NCI-H524 treated with DMSO at 0.1 percent for 48 hours (cell line): ENCODE results near the gene SLPI.

Source experiments
- DNase-seq: peaks from one replicate; lab custom pipeline; 2025; lab: John Stamatoyannopoulos, UW

SLPI gene

GRCh38 chr20:45212836-45213235 lies 41.5 kb downstream of the SLPI start:
- no peak for DNase-seq

GRCh38 chr20:45211569-45212474 lies 42.5 kb downstream of the SLPI start:
- DNase-seq: no peak

GRCh38 chr20:45209924-45210323 lies 44.4 kb downstream of the SLPI start:
- DNase-seq: no peak

GRCh38 chr20:45206725-45207124 lies 47.6 kb downstream of the SLPI start, which contains the start of gene SEMG1:
SEMG1 (plus strand) TSS chr20:45207033; CDS start chr20:45207054, 21 bp downstream.
- no peak for DNase-seq
